Liver (tissue), 9 donors: ENCODE results near the gene FAM124A. TPM values are rescaled to one million over a fixed set of nuclear protein-coding genes. Genes with fewer than 3 reads are reported as not detected.

Source experiments
- DNase-seq: peaks from one replicate; pipeline ENCODE4 v3.0.0-alpha.2; 2017; ENCODE audit warnings: low spot score
- H3K27ac ChIP-seq, 2 donors: one replicate each; pipeline ENCODE4 v1.7.0; 2013; ENCODE audit warnings: inconsistent platforms in 2 of 2, low read length in 2 of 2, control low read depth in 1 of 2, low read depth in 1 of 2, mild to moderate bottlenecking in 1 of 2
- H3K27me3 ChIP-seq, 4 donors: one replicate each; pipeline versions ENCODE4 v1.6.1 to v1.7.0; 2013; ENCODE audit warnings: low read length in 3 of 4, inconsistent platforms in 1 of 4, mild to moderate bottlenecking in 1 of 4, moderate library complexity in 1 of 4; ENCODE audit not compliant: control insufficient read depth in 4 of 4, insufficient read depth in 4 of 4
- H3K36me3 ChIP-seq, 4 donors: one replicate each; pipeline versions ENCODE4 v1.6.1 to v1.7.0; 2013; ENCODE audit warnings: low read length in 3 of 4, mild to moderate bottlenecking in 3 of 4, low read depth in 1 of 4, moderate library complexity in 1 of 4; ENCODE audit not compliant: control insufficient read depth in 4 of 4, insufficient read depth in 3 of 4
- H3K4me1 ChIP-seq, 4 donors: one replicate each; pipeline versions ENCODE4 v1.6.1 to v1.7.0; 2013; ENCODE audit warnings: low read length in 3 of 4, mild to moderate bottlenecking in 3 of 4, moderate library complexity in 1 of 4; ENCODE audit not compliant: control insufficient read depth in 4 of 4, insufficient read depth in 4 of 4
- H3K4me3 ChIP-seq, 3 donors: one replicate each; pipeline versions ENCODE4 v1.6.1 to v1.7.0; 2013; ENCODE audit warnings: low read length in 3 of 3, control low read depth in 1 of 3, low read depth in 1 of 3, mild to moderate bottlenecking in 1 of 3
- H3K9ac ChIP-seq, 2 donors: one replicate each; pipeline ENCODE4 v1.7.0; 2013; ENCODE audit warnings: low read length in 2 of 2, mild to moderate bottlenecking in 2 of 2, moderate library complexity in 2 of 2, control low read depth in 1 of 2, low read depth in 1 of 2
- H3K9me3 ChIP-seq, 4 donors: one replicate each; pipeline versions ENCODE4 v1.6.1 to v1.7.0; 2013; ENCODE audit warnings: low read length in 3 of 4; ENCODE audit not compliant: control insufficient read depth in 4 of 4
- EGR1 ChIP-seq, 2 donors: IDR thresholded peaks; 2 replicates each; pipeline ENCODE4 v1.6.1; 2016 to 2018; ENCODE audit warnings: antibody characterized with exemption in 2 of 2, low read depth in 2 of 2
- FOXA1 ChIP-seq: IDR thresholded peaks from 2 replicates; pipeline ENCODE4 v1.6.1; 2016; ENCODE audit warnings: antibody characterized with exemption
- GABPA ChIP-seq, 2 donors: IDR thresholded peaks in 1 of 2; conservative IDR thresholded peaks in 1 of 2; 2 replicates each; pipeline ENCODE4 v1.6.1; 2016; ENCODE audit warnings: antibody characterized with exemption in 2 of 2, mild to moderate bottlenecking in 1 of 2, moderate library complexity in 1 of 2
- HNF4A ChIP-seq, 2 donors: conservative IDR thresholded peaks; 2 replicates each; pipeline ENCODE4 v1.6.1; 2016; ENCODE audit warnings: antibody characterized with exemption in 2 of 2, mild to moderate bottlenecking in 2 of 2
- HNF4G ChIP-seq: IDR thresholded peaks from 2 replicates; pipeline ENCODE4 v1.6.1; 2016; ENCODE audit warnings: antibody characterized with exemption
- JUND ChIP-seq, 2 donors: IDR thresholded peaks; 2 replicates each; pipeline ENCODE4 v1.6.1; 2016; ENCODE audit warnings: antibody characterized with exemption in 2 of 2
- MAX ChIP-seq: IDR thresholded peaks from 2 replicates; pipeline ENCODE4 v1.6.1; 2016; ENCODE audit warnings: antibody characterized with exemption
- NR2F2 ChIP-seq: IDR thresholded peaks from 2 replicates; pipeline ENCODE4 v1.6.1; 2016; ENCODE audit warnings: antibody characterized with exemption
- RAD21 ChIP-seq, 2 donors: IDR thresholded peaks; 2 replicates each; pipeline ENCODE4 v1.6.1; 2016; ENCODE audit warnings: antibody characterized with exemption in 2 of 2, mild to moderate bottlenecking in 2 of 2
- REST ChIP-seq: IDR thresholded peaks from 2 replicates; pipeline ENCODE4 v1.6.1; 2016; ENCODE audit warnings: antibody characterized with exemption, mild to moderate bottlenecking
- RXRA ChIP-seq, 2 donors: IDR thresholded peaks; 2 replicates each; pipeline ENCODE4 v1.6.1; 2017 to 2018; ENCODE audit warnings: antibody characterized with exemption in 2 of 2, mild to moderate bottlenecking in 1 of 2
- SP1 ChIP-seq: IDR thresholded peaks from 2 replicates; pipeline ENCODE4 v1.6.1; 2018; ENCODE audit warnings: antibody characterized with exemption, mild to moderate bottlenecking
- YY1 ChIP-seq: IDR thresholded peaks from 2 replicates; pipeline ENCODE4 v1.6.1; 2016; ENCODE audit warnings: antibody characterized with exemption, mild to moderate bottlenecking
- WGBS: extraction: QIAGEN DNeasy Blood & Tissue Kit; methylation state at CpG from one replicate; pipeline ENCODE4 v1.1.7; 2013; 5-methylcytosine and 5-hydroxymethylcytosine counted together
- polyA plus RNA-seq, 2 donors: library from polyadenylated mRNA; stranded (reverse) in 1 of 2; unstranded in 1 of 2; fragments of 200-250 nt in 1 of 2; fragments of >200 nt in 1 of 2; fragmentation: Nextera tagmentation in 1 of 2; extraction: Ambion mirVana in 1 of 2; gene quantifications; one replicate each; pipeline versions ENCODE4 v1.2.1 to v1.2.3, GENCODE V29; 2013 to 2015
- total RNA-seq, 2 donors: library from RNA; depleted of rRNA; stranded (reverse); fragments of >200 nt; gene quantifications; one replicate each; pipeline ENCODE4 v1.2.3, GENCODE V29; 2014
- TF ChIP-seq, protein P1 (sequence below): fragments of 150-350 bp; IDR thresholded peaks from 2 replicates; pipeline ENCODE4 v1.5.1; 2017; ENCODE audit warnings: improper control_type of control experiment, low read depth, low read length; ENCODE audit not compliant: missing input control
- donor health status: healthy.
- donor health status: healthy.
- donor health status: healthy.
- donor health status: healthy.
- donor health status: healthy.

Gene FAM124A
- total and polyA plus RNA-seq, 4 donors, result 0.33 to 0.92 (median 0.46) TPM

- peaks cover 0 to 13% (median 9%) of the 10 kb centered on the region in 4 donors for H3K4me1 ChIP-seq
- TF ChIP-seq NR2F2 (no peak), RXRA (IDR thresholded peaks at IDR 0.05) (peak; percentile 44)
- H3K9ac ChIP-seq, result no peak overlapping the region
- no peaks in the 10 kb centered on the region for H3K36me3 ChIP-seq
- no peak overlapping the region for H3K27ac ChIP-seq
- H3K27me3 ChIP-seq, result peaks cover 0 to 3% (median 0%) of the 10 kb centered on the region in 4 donors
- H3K9me3 ChIP-seq, result no peaks in the 10 kb centered on the region
- DNase-seq, result no peak
- 68% methylated on average over 13 of the region's 13 CpGs for WGBS
- peak overlapping the region in 1 of 3 donors; percentile 78 for H3K4me3 ChIP-seq
These were observed 1.5 kb downstream of the FAM124A start for GRCh38 chr13:51223560-51224270.

GRCh38 chr13:51225029-51225428 is 2.8 kb downstream of the FAM124A start:
- Histone ChIP-seq H3K36me3 (no peaks in the 10 kb centered on the region), H3K4me3 (no peak overlapping the region), H3K27me3 (peaks cover 0 to 10% (median 0%) of the 10 kb centered on the region in 4 donors), H3K4me1 (peaks cover 0 to 13% (median 9%) of the 10 kb centered on the region in 4 donors), H3K27ac (no peak overlapping the region), H3K9ac (no peak overlapping the region), H3K9me3 (no peaks in the 10 kb centered on the region)
- TF ChIP-seq GABPA (IDR thresholded peaks at IDR 0.05 in 1 of 2, conservative IDR thresholded peaks at IDR 0.05 in 1 of 2), result no peak
- TF ChIP-seq MAX, result no peak
- TF ChIP-seq SP1, result no peak
- no peak for TF ChIP-seq FOXA1
- TF ChIP-seq JUND (IDR thresholded peaks at IDR 0.05), result no peak
- TF ChIP-seq EGR1 (IDR thresholded peaks at IDR 0.05; ENCODE audit: low read depth in 2 of 2), result no peak
- no peak for TF ChIP-seq HNF4G
- TF ChIP-seq, protein P1, sequence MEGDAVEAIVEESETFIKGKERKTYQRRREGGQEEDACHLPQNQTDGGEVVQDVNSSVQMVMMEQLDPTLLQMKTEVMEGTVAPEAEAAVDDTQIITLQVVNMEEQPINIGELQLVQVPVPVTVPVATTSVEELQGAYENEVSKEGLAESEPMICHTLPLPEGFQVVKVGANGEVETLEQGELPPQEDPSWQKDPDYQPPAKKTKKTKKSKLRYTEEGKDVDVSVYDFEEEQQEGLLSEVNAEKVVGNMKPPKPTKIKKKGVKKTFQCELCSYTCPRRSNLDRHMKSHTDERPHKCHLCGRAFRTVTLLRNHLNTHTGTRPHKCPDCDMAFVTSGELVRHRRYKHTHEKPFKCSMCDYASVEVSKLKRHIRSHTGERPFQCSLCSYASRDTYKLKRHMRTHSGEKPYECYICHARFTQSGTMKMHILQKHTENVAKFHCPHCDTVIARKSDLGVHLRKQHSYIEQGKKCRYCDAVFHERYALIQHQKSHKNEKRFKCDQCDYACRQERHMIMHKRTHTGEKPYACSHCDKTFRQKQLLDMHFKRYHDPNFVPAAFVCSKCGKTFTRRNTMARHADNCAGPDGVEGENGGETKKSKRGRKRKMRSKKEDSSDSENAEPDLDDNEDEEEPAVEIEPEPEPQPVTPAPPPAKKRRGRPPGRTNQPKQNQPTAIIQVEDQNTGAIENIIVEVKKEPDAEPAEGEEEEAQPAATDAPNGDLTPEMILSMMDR, result no peak
- no peak for TF ChIP-seq NR2F2
- TF ChIP-seq RAD21 (IDR thresholded peaks at IDR 0.05), result no peak
- TF ChIP-seq RXRA (IDR thresholded peaks at IDR 0.05), result no peak
- TF ChIP-seq YY1, result no peak
- no peak for DNase-seq

- TF ChIP-seq EGR1 (IDR thresholded peaks at IDR 0.05; ENCODE audit: low read depth in 2 of 2) (no peak), REST (no peak), HNF4A (conservative IDR thresholded peaks at IDR 0.05) (no peak)
- Histone ChIP-seq H3K4me3 (no peak overlapping the region), H3K27me3 (peaks cover 0 to 16% (median 0%) of the 10 kb centered on the region in 4 donors), H3K27ac (no peak overlapping the region), H3K4me1 (peaks cover 0 to 10% (median 5%) of the 10 kb centered on the region in 4 donors), H3K9ac (no peak overlapping the region), H3K9me3 (no peaks in the 10 kb centered on the region), H3K36me3 (no peaks in the 10 kb centered on the region)
- no peak for DNase-seq
- 62% methylated on average over 1 of the region's 1 CpG for WGBS
These were observed 5.2 kb downstream of the FAM124A start for GRCh38 chr13:51227404-51227803.
